NCI-H2081 treated with DMSO at 0.1 percent for 48 hours (cell line): ENCODE results near the gene TNIK.
A peak's percentile ranks its signal among the peaks of the same experiment; 100 is the strongest.

Experiments used
- DNase-seq: peaks from one replicate; lab custom pipeline; 2025; lab: John Stamatoyannopoulos, UW

TNIK gene

GRCh38 chr3:171459942-171460724, at the start of gene TNIK:
Gene TNIK (minus strand): TSS chr3:171460405. CDS start chr3:171460063, 342 bp downstream.
- peak; percentile 32 for DNase-seq

GRCh38 chr3:171508676-171509075, 48.5 kb upstream of the TNIK start:
- DNase-seq = no peak

GRCh38 chr3:171508206-171508605, 48.0 kb upstream of the TNIK start:
- DNase-seq = no peak

GRCh38 chr3:171506743-171507319, 46.6 kb upstream of the TNIK start:
- no peak for DNase-seq

GRCh38 chr3:171505822-171506333, 45.7 kb upstream of the TNIK start:
- no peak for DNase-seq

GRCh38 chr3:171504376-171504775, 44.2 kb upstream of the TNIK start:
- no peak for DNase-seq

- DNase-seq = no peak
Observed at GRCh38 chr3:171503817-171504216, 43.6 kb upstream of the TNIK start.

- DNase-seq = no peak
Observed at GRCh38 chr3:171498921-171499320, 38.7 kb upstream of the TNIK start.

GRCh38 chr3:171497468-171497867, 37.3 kb upstream of the TNIK start:
- no peak for DNase-seq

- no peak for DNase-seq
Observed at GRCh38 chr3:171495413-171495812, 35.2 kb upstream of the TNIK start.

- no peak for DNase-seq
Observed at GRCh38 chr3:171494457-171495109, 34.4 kb upstream of the TNIK start.

GRCh38 chr3:171491361-171491760, 31.2 kb upstream of the TNIK start:
- DNase-seq = no peak

GRCh38 chr3:171490901-171491300, 30.7 kb upstream of the TNIK start:
- no peak for DNase-seq

GRCh38 chr3:171489348-171489747, 29.1 kb upstream of the TNIK start:
- no peak for DNase-seq

- DNase-seq = no peak
Observed at GRCh38 chr3:171488479-171488878, 28.3 kb upstream of the TNIK start.

GRCh38 chr3:171487382-171487781, 27.2 kb upstream of the TNIK start:
- no peak for DNase-seq

GRCh38 chr3:171485338-171485737, 25.1 kb upstream of the TNIK start:
- DNase-seq = no peak

GRCh38 chr3:171481011-171481410, 20.8 kb upstream of the TNIK start:
- DNase-seq = no peak

GRCh38 chr3:171480526-171480925, 20.3 kb upstream of the TNIK start:
- no peak for DNase-seq

GRCh38 chr3:171476532-171477102, 16.4 kb upstream of the TNIK start:
- no peak for DNase-seq

- DNase-seq = no peak
Observed at GRCh38 chr3:171472552-171472951, 12.3 kb upstream of the TNIK start.

- DNase-seq = no peak
Observed at GRCh38 chr3:171470714-171471227, 10.6 kb upstream of the TNIK start.
